Measurements from ENCODE around the gene DCDC2.

Gene DCDC2

DNA sequence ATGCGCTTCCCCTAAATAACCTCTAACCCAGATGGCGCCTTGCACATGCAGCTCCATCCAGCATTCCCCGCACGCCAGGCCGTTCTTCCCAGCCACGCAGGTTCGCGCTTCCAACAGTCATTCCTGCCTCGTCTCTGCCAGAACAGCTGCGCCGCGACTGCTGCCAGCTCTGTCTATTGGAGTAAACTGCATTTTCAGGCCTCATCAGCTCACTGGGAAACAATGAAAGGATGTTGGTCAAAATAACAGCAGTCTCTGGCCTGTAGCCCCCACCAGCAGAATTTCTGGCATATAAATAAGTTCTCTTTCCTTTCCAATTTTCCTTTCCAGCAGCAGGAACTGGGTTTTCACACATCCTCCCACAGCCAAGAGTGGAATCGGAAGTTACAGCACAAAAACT is 217.3 kb downstream of the DCDC2 start:
- TF ChIP-seq, protein P1, sequence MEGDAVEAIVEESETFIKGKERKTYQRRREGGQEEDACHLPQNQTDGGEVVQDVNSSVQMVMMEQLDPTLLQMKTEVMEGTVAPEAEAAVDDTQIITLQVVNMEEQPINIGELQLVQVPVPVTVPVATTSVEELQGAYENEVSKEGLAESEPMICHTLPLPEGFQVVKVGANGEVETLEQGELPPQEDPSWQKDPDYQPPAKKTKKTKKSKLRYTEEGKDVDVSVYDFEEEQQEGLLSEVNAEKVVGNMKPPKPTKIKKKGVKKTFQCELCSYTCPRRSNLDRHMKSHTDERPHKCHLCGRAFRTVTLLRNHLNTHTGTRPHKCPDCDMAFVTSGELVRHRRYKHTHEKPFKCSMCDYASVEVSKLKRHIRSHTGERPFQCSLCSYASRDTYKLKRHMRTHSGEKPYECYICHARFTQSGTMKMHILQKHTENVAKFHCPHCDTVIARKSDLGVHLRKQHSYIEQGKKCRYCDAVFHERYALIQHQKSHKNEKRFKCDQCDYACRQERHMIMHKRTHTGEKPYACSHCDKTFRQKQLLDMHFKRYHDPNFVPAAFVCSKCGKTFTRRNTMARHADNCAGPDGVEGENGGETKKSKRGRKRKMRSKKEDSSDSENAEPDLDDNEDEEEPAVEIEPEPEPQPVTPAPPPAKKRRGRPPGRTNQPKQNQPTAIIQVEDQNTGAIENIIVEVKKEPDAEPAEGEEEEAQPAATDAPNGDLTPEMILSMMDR (IDR thresholded peaks at IDR 0.05) = no peak

DNA sequence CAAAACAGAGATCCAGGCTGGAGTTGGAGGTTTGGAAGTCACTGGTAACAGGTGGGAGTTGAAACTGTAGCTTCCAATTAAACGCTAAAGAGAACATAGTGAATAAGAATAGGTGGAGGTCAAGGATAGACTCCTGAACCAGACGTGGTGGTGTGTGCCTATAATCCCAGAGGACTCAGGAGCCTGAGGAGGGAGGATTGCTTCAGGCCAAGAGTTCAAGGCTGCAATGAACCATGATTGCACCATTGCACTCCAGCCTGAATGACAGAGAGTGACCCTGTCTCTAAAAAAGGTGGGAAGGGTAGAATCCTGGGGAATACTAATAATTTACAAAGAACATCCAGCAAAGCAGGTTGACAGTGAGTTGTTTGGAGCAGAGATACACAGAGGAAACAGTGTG is 218.2 kb downstream of the DCDC2 start:
- TF ChIP-seq, protein P1 (IDR thresholded peaks at IDR 0.05) = no peak

DNA sequence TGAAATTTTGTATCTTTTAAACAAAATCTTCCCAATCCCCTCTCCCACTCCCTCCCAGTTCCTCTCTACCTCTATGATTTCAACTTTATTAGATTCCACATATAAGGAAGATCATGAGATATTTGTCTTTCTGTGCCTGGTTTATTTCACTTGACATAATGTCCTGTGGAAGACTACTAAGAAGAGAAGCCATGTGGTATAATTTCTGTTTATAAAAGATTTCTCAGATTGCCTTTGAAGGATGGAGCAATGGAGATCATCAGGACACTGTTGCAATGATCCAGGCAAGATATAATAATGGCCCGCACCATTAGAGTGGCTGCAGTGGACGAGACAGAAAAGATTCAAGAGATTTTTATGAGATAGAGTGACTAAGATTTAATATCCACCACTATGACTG is 218.8 kb downstream of the DCDC2 start:
- TF ChIP-seq, protein P1 (IDR thresholded peaks at IDR 0.05) = no peak

DNA sequence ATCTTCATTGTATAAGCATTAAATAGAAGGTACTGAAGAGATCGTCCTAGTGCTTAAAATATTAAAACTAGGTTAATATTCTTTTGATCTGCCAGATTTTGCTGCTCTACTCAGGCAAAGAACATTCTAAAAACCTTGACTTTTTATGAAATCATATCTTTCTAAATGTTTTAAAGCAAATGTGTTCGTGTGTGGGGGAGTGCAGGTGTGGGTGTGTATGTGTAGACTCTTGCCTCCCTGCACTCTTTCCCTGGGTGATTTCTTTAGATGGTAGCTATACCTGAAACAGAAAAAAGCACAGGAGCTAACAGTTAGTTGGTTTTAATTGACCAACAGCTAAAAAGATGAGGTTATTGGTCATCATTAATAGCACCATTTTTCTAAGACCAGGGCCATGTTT is 226.1 kb downstream of the DCDC2 start:
- TF ChIP-seq, protein P1 (IDR thresholded peaks at IDR 0.05) = no peak

DNA sequence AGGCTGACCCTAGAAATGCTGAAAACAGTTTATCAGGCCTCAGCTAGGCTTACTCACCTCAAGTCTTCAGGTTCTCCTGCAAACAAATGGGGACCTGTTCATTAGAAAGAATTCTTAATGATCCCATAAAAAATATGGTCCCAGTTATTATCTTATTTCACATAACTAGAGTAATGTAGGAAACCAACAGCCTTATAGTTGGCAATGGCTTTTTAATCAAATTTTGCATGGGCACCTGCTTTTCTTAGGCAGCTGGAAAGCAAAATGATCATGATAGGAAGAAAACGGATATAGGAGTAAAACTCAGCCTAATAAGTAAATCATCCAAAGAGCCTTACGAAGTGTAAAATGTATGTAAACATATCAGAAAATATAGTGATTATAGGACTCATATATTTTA is 230.5 kb downstream of the DCDC2 start:
- TF ChIP-seq, protein P1 (IDR thresholded peaks at IDR 0.05) = no peak

DNA sequence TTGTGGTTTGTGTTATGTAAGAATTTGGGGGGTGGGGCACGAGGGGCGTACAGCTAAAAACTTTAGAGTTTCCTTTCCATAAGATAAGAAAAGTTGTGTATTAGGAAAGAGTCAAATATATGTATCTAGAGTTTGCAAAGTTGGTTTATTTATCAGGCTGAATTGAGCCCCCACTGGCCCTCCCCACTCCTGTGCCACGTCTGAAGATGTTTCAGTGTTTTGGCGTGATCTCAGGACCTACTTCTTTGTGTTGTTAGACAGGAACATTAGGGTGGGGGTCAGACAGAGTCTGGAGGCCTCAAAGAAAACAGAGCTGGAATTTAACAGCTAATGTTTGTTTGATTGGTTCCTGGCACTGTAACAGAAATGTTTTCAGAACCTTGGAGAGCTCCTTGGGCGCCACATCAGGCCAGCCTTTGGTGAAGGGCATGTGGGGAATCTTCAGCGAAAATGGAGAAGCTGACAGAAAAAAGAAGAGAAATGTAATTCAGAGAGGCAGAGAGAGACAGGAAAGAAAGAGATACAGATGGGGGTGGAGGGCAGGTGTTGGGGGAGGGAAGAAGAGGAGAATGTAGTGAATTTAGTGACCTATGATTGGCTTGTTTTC is 231.2 kb downstream of the DCDC2 start:
- TF ChIP-seq, protein P1 (IDR thresholded peaks at IDR 0.05) = no peak

DNA sequence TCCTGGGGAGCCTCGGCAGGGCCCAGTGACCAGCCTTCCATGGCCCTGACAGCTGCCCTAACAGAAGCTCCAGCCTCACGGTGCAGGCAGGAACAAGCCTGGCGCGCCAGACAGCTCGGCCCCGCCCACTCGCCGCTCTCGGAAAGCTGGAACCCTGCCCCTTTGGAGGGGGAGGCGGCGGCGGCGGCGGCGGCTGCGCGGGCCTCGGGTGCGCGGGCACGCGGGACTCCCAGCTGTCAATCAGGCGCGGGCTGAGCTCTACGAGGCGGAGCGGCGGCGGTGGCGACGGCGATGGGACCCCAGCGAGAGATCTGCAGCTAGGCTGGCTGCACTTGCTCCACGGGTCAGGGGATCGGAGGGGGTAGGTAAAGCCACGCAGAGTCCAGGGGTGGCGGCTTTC is 231.9 kb downstream of the DCDC2 start, which contains the start of gene NRSN1:
Gene NRSN1 (plus strand): TSS at position 236 of the 400 bp plus-strand sequence. CDS start 8,113 bp downstream, outside the sequence.
- TF ChIP-seq, protein P1 (IDR thresholded peaks at IDR 0.05) = no peak

DNA sequence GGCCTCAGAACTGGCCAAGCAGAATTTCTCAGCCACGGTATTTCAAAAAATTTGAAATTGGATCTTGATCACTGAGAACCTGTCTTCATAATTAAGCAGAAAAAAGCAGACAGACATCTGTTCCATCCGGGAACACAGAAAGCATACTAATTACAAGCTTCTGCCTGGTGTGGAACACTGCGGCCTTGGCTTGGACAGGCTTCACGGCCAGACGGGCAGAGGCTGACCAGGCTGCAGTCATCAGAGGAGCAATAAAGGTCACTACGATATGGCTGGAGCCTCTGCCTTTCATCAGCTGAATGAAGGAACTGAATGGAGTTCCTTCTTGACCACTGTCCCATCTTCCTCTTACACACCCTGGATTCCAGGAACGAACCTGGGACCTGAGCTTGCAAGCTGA is 235.7 kb downstream of the DCDC2 start:
- TF ChIP-seq, protein P1 (IDR thresholded peaks at IDR 0.05) = no peak

All from LNCAP (cell line).